Large intestine (tissue), 3 donors: ENCODE results near the gene LY86. TPM values are rescaled to one million over a fixed set of nuclear protein-coding genes. Genes with fewer than 3 reads are reported as not detected.

Source experiments
- DNase-seq, 2 donors: peaks; one replicate each; pipeline versions ENCODE4 v3.0.0 to v3.0.0-alpha.2; 2013
- H3K27ac ChIP-seq: one replicate; pipeline ENCODE4 v1.5.1; 2013; ENCODE audit warnings: low read length
- H3K27me3 ChIP-seq: 2 replicates; pipeline ENCODE4 v1.6.1; 2013; ENCODE audit warnings: low read length; ENCODE audit not compliant: control insufficient read depth, insufficient read depth
- H3K36me3 ChIP-seq: 2 replicates; pipeline ENCODE4 v1.6.1; 2013; ENCODE audit warnings: low read length; ENCODE audit not compliant: control insufficient read depth, insufficient read depth
- H3K4me1 ChIP-seq: one replicate; pipeline ENCODE4 v1.6.1; 2013; ENCODE audit warnings: low read length; ENCODE audit not compliant: control insufficient read depth, insufficient read depth
- H3K4me3 ChIP-seq: one replicate; pipeline ENCODE4 v1.5.1; 2013; ENCODE audit warnings: low read length
- H3K9me3 ChIP-seq: one replicate; pipeline ENCODE4 v1.6.1; 2013; ENCODE audit warnings: mild to moderate bottlenecking, low read depth, low read length, moderate library complexity; ENCODE audit not compliant: control insufficient read depth
- WGBS: methylation state at CpG from one replicate; pipeline ENCODE4 v1.1.5; 2013; ENCODE audit warnings: low lambda C conversion rate; ENCODE audit not compliant: insufficient coverage; 5-methylcytosine and 5-hydroxymethylcytosine counted together
- polyA plus RNA-seq: library from polyadenylated mRNA; unstranded; fragments of 120-200 nt; gene quantifications from one replicate; pipeline ENCODE4 v1.2.1, GENCODE V29; 2013

Gene LY86
- polyA plus RNA-seq, 1 donor = 3.5 TPM

DNA sequence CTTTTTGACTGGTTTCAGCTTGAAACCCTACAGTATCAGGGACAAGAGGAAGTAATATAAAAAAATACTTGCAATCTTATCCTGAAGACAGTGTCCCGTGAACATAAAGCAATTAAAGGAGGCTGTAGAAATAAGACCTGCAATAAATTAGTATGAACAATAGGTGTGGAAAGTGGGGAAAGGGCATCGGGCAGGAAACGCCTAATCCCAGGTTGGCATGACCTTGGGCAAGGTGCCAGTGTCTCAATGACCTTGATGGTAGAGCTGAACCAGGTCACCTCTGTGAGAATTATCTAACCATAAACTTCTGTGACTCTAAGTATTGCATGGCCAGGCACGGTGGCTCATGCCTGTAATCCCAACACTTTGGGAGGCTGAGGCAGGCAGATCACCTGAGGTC is 115.2 kb downstream of the LY86 start:
- H3K4me3 ChIP-seq = no peak overlapping the region
- H3K27me3 ChIP-seq = no peaks in the 10 kb centered on the region
- peak; percentile 77 to 91 for DNase-seq
- WGBS = 0% methylated on average over 1 of the region's 4 CpGs
- peaks cover 53% of the 10 kb centered on the region for H3K4me1 ChIP-seq
- peak overlapping the region; percentile 90 for H3K27ac ChIP-seq
- no peaks in the 10 kb centered on the region for H3K36me3 ChIP-seq
- H3K9me3 ChIP-seq = no peaks in the 10 kb centered on the region
